Coronary artery (tissue), 2 donors: ENCODE measurements around the gene OCA2.

Experiments used
- DNase-seq: peaks from one replicate; pipeline ENCODE4 v3.0.0-alpha.2; 2017; ENCODE audit warnings: low spot score
- H3K27ac ChIP-seq, 2 donors: fragments of 200-600 bp; sonication (generic); one replicate each; pipeline ENCODE4 v1.5.1; 2016 to 2019
- H3K4me3 ChIP-seq: fragments of 200-600 bp; sonication (generic); 2 replicates; pipeline ENCODE4 v1.5.1; 2016; ENCODE audit warnings: mild to moderate bottlenecking, moderate library complexity
- TF ChIP-seq, protein P1 (sequence below): fragments of 200-600 bp; sonication (generic); IDR thresholded peaks from one replicate; pipeline ENCODE4 v1.5.1; 2019; ENCODE audit warnings: antibody characterized with exemption

Gene OCA2

GRCh38 chr15:28002867-28003266 is 96.2 kb downstream of the OCA2 start:
- no peak for DNase-seq
- no peak overlapping the region for H3K4me3 ChIP-seq
- no peak overlapping the region for H3K27ac ChIP-seq
- TF ChIP-seq, protein P1, sequence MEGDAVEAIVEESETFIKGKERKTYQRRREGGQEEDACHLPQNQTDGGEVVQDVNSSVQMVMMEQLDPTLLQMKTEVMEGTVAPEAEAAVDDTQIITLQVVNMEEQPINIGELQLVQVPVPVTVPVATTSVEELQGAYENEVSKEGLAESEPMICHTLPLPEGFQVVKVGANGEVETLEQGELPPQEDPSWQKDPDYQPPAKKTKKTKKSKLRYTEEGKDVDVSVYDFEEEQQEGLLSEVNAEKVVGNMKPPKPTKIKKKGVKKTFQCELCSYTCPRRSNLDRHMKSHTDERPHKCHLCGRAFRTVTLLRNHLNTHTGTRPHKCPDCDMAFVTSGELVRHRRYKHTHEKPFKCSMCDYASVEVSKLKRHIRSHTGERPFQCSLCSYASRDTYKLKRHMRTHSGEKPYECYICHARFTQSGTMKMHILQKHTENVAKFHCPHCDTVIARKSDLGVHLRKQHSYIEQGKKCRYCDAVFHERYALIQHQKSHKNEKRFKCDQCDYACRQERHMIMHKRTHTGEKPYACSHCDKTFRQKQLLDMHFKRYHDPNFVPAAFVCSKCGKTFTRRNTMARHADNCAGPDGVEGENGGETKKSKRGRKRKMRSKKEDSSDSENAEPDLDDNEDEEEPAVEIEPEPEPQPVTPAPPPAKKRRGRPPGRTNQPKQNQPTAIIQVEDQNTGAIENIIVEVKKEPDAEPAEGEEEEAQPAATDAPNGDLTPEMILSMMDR, result no peak

DNA sequence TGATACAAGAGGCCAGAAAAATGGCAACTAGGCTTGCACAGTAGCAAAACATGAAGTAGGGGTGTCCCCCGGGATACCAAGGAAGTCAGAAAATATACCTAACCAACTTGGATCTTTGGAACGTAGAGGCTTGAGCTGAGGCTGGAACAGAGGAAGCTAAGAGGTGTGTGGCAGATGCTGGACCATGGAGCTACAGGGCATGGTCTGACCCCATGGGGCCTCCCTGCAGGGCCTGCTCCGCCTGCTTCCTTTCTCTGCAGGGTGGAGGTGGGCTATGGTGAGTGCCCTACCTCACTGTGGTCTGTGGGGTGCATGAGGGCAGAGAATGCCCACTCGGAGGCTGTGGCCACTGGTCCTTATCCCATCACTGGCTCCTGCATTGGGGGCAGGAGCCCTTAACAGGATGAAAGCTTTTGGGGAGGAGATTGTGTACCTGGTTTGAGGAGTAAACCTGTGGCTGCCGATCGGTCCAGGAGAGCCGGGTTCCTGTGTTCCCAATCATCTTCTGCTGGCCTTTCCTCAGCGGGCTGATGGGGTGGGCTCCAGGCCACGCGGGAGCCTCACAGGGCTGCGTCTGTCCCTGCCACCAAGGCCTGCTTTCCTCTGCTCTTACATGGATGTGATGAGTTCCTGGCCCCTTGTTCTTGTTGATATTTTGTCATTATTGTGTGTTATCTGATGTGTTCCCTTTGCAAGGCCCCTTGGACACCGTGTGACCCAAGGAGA is 96.8 kb downstream of the OCA2 start:
- DNase-seq, result no peak
- no peak overlapping the region for H3K27ac ChIP-seq
- TF ChIP-seq, protein P1, result no peak
- no peak overlapping the region for H3K4me3 ChIP-seq

DNA sequence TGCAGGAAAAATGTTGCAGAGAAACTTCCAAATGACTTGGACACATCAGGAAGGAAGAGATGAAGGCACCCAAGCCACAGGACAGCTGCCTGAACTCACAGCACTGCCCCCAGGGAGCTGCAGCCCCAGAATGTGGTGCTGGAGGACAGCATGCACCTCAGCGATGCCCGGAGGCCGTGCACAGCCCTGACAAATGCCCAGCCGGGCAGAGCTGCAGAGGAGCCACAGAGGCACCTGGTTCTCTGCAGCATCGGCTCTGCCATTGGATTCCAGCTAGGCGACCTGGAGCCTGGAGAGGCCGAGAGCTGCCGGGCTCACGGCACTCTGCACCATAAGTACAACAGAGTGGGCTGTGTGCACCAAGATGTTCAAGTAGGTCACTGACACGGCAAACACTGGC is 97.5 kb downstream of the OCA2 start:
- DNase-seq, result no peak
- H3K4me3 ChIP-seq, result no peak overlapping the region
- TF ChIP-seq, protein P1, result no peak
- no peak overlapping the region for H3K27ac ChIP-seq

GRCh38 chr15:27993996-27994780 is 104.9 kb downstream of the OCA2 start:
- Histone ChIP-seq H3K4me3 (no peak overlapping the region), H3K27ac (no peak overlapping the region)
- TF ChIP-seq, protein P1, result no peak
- DNase-seq, result no peak

DNA sequence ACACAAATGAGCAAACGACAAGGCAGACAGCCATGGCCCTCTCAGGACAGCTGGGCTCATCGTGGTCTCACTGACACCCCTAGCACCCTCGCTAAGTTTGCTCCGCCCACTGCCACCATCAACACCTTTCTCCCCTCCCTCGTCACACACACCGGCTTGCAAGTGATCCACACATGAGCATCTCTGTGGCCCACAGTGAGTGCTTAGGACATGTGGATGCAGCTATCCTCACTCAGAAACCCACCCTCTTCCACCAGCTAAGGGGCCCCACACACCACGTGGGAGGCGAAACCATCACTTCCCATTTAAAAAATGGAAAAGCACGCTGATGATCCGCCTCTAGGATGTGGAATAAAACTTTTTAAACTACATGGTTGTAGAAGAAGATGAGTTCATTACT is 105.6 kb downstream of the OCA2 start:
- DNase-seq, result no peak
- TF ChIP-seq, protein P1, result no peak
- no peak overlapping the region for H3K4me3 ChIP-seq
- H3K27ac ChIP-seq, result no peak overlapping the region

GRCh38 chr15:27990521-27991515 is 108.3 kb downstream of the OCA2 start:
- no peak for DNase-seq
- Histone ChIP-seq H3K27ac (no peak overlapping the region), H3K4me3 (no peak overlapping the region)
- TF ChIP-seq, protein P1, result no peak
